HG03045 (cell line): Measurements from ENCODE around the gene PSG1.
"Not testable (repeated sequence)": the region's sequence is repeated elsewhere in the genome, so short reads cannot be mapped to it uniquely, and the experiment has no call there.

Experiments used
- ATAC-seq: cut with Tn5 transposase; IDR thresholded peaks from one replicate; pipeline ENCODE4 v1.9.1; 2021; ENCODE audit warnings: mild to moderate bottlenecking, moderate library complexity; ENCODE audit not compliant: unreplicated experiment

PSG1 gene

DNA sequence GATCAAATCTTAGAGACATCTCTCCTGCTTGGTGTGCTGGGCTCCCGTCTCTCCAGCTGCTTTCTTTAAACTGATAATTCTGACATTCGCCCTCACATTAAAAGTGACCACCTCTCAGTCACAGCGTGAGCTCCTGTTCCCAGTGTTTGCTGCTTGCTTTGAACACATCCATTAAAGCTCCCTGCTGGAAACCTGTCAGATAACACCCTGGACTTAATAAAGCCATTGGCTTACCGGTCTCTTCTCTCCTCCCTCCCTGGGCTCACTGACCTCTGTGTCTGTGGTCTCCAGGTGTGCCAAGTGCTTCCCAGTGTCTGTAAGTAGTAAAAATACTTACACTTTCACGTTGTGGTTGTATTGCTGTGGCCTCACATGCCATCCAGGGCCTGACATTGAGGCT is 2.5 kb upstream of the PSG1 start:
- ATAC-seq = not testable (repeated sequence)

DNA sequence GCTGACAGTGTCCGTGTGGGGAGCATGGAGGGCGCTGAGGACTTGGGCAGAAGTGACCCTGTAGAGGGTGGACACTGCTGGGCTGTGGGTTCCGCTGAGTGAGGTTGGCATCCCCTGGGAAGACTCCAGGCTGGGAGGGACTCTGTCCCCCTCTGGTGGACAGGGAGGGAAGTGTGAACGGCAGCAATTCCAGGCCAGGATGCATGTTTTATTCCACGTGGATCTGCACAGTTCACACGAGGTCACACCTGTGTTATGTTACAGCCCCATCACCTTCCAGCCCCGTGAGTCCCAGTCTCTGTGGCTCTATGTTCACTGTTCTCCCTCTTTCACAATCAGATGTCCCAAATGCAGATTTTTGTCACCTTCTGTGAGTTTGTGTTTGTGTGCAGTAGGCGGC is 1.8 kb upstream of the PSG1 start:
- not testable (repeated sequence) for ATAC-seq

DNA sequence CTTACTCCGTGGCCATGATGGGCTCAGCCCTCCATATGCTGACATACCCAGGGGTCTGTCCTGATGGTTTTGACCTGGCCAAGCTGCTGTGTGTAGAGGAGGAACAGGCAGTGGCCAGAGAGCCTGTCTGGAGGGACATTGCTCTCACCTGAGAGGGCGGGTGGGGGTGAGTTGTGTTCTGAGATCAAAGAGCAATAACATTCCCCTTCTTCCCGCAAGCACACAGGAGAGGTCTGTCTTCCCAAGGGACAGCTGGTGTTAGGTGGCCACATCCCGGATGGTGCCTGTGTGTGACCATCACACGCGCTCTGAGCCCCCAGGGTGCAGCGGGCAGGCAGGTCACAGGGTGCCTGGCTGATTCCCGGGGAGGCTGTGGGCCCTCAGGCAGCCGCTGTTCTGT is 1.1 kb upstream of the PSG1 start:
- ATAC-seq = not testable (repeated sequence)

DNA sequence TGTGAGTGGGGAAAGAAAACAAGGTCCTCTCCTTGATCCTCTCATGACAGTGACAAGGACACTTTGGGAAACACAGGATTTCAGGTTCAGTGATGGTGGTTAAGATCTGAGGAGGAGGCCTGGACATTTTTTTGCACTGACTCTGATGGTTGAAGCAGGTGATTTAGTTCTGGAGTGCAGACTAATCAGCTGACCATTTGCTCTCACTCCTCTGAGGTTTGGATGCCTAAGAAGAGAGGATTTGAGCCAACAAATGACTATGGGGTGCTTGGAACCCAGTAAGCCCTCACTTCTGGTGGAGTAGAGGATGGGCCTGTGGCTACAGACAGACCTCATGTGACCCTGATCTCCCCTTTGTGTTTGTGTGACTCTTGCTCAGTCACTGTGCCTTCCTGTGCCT is 2.9 kb downstream of the PSG1 start:
- not testable (repeated sequence) for ATAC-seq

DNA sequence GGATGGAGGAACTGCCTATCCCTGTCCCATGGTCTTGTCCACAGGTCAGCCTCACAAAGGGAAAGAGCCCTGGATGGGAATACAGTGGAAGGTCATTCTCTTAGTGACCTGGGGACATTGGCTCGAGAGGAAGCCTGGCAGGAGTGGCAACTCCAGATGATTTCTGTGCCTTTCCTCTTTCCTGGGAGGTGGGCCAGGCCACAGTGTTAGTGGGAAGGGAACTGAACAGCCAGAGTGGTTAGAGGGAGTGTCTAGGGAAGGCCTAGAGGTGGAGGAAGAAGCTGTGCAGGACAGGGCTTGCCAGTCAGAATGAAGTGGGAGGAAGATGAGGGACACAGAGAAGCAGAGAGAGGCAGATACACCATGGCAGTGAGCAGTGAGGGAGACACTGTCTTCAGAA is 3.6 kb downstream of the PSG1 start:
- ATAC-seq = not testable (repeated sequence)

DNA sequence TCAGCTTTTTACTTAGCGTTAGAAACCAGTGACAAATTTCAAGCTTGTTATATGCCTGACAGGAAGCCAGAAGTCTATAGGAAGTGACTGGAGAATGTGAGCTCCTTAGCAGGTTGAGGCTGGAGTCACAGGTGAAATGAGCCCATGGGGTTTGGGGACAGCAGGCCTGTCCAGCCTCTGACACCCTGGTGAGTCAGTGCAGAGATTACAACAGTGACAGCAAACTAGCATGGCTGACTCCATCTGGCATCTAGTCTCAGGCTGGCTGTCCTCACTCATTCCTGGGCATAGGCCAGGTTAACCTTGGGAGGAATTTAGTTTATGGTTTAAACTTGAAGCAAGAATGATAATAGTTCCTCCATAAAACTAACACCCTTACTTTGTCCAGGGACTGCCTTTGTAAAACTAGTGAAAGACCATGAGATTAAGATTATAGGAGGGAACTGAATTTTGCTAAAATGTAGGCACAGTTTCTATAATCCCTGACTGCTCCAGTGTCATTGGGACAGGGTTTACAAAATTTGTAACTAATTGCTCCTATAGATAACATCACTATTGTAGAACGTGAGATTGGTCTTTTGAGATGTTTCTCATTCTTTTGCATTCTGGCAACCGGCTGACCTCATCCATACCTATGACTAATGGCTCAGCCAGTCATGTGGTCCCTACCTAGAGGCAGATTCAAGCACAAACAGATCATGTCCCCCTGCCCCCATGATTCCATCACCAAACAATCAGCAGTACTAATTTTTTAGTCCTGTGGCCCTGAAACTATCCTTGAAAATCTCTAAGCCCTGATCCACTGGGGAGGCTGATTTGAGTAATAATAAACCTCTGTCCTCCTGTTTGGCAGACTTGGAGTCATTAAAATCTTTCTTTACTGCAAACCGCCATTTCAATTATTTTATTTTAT is 4.4 kb downstream of the PSG1 start:
- not testable (repeated sequence) for ATAC-seq

DNA sequence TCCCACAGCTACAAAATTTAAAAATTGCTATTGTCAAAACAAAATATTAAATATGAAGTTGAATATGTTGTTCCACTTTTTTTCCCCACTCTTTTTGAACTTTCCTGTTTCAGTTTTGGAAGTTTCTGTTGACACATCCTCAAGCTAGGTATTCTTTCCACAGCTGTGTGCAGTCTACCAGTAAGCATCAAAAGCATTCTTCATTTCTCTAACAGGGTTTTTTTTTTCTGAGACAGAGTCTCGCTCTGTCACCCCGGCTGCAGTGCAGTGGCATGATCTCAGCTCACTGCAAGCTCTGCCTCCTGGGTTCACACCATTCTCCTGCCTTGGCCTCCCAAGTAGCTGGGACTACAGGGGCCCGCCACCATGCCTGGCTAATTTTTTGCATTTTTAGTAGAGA is 5.4 kb downstream of the PSG1 start:
- not testable (repeated sequence) for ATAC-seq

DNA sequence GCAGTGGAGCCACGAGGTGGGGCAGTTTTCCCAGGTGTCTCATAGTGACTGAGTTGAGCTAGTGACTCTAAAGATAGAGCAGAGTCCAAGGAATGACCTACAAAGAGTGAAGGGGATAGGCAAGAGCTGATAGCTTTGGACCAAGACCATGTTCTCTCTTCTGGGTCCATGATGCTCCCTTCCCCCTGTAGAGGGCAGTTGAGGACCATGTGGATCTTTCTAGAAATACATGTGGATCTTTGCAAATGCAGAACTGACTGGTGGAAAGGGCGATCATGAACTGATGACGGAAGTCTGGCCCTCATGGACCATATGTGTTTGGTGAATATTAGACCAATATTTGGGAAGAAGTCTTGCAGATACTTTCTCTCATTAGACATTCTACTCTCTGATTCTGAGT is 6.9 kb downstream of the PSG1 start:
- no peak for ATAC-seq

DNA sequence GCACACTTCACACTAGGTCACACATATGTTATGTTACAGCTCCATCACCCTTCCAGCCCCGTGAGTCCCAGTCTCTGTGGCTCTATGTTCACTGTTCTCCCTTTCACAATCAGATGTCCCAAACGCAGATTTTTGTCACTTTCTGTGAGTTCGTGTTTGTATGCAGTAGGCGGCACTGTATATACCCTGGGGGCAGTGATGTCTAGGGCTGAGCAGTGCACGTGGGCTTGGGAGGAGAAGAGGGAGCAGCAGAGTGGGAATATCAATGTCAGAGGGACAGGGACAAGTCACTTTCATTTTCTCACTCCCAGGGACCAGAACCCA is 22.0 kb downstream of the PSG1 start:
- ATAC-seq = no peak

DNA sequence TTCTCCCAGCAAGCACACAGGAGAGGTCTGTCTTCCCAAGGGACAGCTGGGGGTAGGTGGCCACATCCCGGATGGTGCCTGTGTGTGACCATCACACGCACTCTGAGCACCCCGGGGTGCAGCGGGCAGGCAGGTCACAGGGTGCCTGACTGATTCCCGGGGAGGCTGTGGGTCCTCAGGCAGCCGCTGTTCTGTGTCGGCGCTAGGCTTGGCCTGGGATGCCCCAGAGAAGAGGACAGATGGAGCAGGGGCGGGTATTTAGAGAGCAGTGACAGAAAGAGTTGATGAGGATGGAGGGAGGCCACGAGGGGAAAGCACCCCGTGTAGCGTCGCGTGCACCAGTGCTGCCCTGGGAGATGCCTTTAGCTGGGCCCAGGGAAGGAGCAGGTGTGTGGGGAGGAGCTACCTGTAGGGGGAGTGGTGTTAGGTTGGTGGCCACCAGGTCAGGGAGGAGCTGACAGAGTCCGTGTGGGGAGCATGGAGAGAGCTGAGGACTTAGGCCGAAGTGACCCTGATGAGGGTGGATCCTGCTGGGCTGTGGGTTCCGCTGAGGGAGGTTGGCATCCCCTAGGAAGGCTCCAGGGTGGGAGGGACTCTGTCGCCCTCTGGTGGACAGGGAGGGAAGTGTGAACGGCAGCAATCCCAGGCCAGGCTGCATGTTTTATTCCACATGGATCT is 22.5 kb downstream of the PSG1 start:
- ATAC-seq = not testable (repeated sequence)

DNA sequence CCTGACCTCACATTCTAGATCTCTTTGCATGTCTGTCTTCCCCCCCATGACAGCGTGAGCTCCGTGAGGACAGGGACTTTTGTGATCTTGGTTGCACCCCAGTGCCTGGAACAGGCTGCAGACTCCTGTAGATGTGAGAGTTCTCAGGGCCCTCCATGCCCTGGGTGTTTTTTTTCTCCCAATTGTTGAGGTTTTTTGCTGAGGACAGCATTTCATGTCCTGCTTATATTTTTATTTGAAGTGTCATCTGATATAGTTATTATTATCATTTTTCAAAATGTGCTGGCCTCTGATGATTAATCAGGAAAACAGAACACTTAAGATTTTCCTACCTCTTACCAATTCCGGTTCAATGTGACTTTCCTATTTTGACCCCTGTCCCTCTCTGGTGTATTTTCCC is 24.8 kb downstream of the PSG1 start:
- ATAC-seq = not testable (repeated sequence)

DNA sequence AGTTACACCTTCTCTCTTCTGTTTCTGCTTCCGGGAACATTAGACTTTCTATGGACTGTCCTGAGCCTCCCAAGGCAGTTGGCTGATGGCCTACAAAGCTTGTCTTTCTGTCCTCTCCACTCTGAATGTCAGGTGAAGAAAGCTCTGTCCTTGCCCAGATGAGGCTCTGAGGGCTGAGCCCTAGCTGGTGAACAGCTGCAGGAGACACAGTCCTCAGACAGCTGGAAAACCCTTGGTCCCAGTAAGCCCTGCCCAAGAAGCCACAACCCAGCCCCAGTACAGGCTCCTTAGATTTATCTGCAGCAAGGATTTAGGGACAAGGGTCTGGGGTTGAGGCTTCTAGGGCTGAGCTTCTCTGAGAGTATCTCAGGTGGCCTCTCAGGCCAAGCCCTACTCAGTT is 26.3 kb downstream of the PSG1 start:
- not testable (repeated sequence) for ATAC-seq

DNA sequence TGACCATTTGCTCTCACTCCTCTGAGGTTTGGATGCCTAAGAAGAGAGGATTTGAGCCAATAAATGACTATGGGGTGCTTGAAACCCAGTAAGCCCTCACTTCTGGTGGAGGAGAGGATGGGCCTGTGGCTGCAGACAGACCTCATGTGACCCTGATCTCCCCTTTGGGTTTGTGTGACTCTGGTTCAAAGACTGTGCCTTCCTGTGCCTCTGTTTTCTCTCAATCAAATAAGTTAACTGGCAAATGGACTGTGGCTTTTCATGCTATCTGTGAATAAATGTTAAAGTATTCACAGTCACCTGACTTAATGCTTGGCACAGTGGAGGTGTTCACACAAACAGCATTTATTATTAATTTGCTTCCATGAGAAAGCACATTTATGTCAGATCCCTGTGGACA is 26.7 kb downstream of the PSG1 start:
- ATAC-seq = not testable (repeated sequence)

DNA sequence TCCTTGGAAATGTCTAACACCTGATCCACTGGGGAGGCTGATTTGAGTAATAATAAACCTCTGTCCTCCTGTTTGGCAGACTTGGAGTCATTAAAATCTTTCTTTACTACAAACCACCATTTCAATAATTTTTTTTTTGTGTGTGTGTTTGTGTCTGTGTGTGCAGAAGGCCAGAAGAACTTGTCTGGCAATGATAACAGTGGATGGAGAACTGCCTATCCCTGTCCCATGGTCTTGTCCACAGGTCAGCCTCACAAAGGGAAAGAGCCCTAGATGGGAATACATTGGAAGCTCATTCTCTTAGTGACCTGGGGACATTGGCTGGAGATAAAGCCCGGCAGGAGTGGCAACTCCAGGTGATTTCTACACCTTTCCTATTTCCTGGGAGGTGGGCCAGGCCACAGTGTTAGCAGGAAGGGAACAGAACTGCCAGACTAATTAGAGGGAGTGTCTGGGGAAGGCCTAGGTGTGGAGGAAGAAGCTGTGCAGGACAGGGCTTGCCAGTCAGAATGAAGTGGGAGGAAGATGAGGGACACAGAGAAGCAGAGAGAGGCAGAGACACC is 27.7 kb downstream of the PSG1 start:
- ATAC-seq = not testable (repeated sequence)

DNA sequence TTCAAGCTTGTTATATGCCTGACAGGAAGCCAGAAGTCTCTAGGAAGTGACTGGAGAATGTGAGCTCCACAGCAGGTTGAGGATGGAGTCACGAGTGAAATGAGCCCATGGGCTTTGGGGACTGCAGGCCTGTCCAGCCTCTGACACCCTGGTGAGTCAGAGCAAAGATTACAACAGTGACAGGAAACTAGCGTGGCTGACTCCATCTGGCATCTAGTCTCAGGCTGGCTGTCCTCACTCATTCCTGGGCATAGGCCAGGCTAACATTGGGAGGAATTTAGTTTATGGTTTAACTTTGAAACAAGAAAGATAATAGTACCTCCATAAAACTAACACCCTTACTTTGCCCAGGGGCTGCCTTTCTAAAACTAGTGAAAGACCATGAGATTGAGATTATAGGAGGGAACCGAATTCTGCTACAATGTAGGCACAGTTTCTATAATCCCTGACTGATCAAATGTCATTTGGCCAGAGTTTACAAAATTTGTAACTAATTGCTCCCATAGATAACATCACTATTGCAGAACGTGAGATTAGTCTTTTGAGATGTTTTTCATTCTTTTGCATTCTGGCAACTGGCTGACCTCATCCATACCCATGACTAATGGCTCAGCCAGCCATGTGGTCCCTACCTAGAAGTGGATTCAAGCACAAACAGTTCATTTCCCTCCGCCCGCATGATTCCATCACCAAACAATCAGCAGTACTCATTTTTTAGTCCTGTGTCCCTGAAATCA is 28.4 kb downstream of the PSG1 start:
- ATAC-seq = no peak

DNA sequence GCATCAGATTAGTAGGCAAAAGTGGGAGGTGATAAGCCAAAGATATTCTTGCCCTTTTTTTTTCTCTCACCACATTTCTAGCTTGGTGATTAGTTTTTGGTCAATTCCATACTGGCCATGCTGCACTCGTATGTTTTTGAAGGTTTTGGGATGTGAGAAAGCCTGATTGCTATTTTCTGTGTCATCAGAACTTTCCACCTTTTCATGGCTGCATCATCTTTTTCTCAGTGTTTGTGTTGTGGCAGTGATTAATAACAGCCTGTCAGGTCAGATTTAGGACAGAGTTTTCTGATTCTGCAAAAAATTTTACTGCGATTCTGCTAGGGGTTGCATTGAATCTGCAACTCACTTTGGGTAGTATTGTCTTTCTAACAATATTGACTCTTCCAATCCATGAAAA is 32.9 kb downstream of the PSG1 start:
- no peak for ATAC-seq

DNA sequence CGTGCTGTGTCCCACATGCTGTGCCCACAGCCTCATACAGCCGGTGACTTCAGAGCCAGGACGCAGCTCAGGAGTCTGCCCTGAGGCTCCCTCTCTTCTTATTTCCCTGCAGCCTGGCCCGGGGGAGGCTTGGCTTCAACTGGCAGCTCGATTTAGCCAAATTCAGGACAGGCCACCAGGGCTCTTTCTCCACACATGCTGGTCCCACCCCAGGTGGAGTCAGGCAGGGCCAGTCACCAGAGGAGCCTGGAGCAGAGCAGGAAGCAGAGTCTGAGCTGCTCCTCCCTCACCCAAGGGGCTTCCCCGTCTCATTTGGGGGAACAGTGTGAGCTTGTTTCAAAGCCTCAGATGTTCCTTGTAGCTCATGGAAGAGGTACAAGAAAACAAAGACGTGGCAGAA is 35.9 kb downstream of the PSG1 start:
- not testable (repeated sequence) for ATAC-seq

DNA sequence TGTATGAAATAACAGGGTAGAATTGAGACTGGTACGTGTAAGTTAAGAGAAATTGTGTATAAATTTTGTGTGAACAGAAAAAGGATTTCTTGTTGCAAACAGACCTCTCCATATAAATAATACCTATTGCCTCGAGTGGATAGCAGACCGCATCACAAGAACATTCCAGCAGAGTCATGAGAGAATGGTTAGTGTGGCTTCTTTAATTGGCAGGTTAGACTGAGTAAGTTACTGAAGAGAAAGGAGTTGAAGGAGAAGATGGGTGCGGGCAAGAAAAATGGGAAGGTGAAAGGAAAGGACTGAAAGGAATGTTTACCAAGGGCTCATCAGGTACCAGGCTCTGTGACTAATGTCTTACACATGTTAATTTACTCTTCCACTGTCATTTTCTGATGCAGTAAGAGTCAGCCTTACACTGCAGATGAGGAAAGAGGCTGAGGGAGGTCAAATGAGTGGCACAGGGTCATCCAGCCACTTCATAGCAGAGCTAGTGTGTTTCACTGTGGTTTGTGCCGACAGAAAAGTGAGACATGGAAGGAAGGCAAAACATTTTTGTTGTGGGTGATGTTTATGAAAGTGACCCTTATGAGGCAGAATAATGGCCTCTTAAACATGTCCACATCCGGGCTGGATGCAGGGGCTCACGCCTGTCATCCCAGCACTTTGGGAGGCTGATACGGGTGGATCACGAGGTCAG is 46.6 kb downstream of the PSG1 start:
- ATAC-seq = not testable (repeated sequence)

DNA sequence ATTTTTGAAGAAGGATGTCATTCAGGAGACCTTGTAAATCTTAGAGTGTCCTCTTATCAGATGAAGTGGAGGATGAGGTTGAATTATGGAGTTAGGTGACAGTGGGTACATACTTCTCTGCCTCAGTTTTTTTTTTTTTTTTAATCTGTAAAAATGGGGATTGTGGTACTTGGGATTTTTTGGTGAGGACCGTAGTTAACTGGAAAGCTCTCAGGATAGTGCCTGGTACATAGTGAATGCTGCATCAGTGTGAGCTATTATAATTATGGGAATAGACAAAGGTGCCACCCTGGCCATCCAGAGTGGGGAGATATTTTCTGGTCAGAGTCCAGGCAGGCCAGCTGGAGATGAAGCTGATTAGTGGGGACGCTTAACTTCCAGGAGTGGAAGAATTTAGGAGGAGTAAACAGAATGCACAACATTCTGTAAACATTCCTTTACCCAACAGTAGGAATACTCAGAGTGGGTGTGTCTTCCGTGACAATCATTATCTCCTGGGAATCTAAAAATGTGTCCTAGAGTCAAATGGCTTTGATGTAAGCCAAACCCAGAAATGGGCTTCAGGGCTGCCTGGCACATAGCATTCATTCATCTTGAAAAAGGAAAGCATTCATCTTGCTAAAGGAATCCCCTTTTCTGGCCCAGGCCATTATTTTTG is 47.4 kb downstream of the PSG1 start:
- not testable (repeated sequence) for ATAC-seq
